Cerebellar nuclear complex (tissue), 1 donor: ENCODE results near the gene BLTP2.
A peak's percentile ranks its signal among the peaks of the same experiment; 100 is the strongest.

ENCODE experiments used
- DNase-seq, 2 experiments: peaks; one replicate each; lab custom pipeline; 2025; lab: John Stamatoyannopoulos, UW

BLTP2 gene

DNA sequence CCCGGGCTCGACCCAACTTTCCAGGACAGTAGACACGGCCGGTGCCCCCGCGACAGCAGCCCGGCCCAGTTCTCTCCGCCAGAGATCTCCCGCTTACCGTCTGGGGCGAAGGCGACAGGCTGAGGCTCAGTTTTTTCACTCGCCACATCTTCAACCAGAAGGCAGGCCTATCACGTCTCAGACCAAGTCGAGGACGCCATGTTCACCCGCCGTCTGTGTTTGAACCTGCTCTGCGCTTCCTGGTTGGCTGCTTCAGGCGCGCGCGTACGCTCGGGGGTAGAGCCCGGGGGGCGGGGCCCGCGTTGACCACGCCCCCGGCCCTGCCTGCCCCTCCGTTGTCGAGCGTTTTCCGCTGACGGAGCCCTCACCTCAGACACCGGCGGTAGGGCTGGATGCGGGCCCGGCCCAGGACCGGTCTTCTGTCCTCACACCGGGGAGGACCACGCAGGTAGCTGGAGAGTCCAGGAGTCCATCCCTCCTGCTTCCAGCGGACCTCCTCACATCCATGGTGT, 46.1 kb downstream of the BLTP2 start, which contains the start of gene SPAG5:
SPAG5 (minus strand) TSS at position 227 of the 512 bp plus-strand sequence; CDS start at position 148, 79 bp downstream.
- DNase-seq: peak in 1 of 2 experiments; percentile 81

DNA sequence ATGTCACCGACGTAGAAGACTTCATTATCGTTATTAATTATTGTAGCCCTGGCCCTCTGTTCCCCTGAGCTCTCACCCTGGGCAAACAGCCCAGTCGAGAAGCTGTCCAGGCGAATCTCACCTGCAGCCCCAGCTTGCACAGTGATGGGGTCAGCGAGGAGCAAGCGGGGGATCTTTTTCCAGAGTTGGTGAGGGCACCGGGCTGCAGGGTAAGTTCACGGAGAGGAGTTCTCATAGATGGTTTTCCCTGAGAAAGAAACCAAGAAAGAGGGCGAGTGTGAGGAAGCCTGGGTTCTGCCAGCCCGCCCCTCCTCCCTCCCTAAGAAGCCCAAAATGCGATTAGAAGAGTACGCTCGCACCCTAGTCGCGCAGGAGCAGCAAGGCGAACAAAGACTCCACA, 46.6 kb downstream of the BLTP2 start:
- no peak for DNase-seq

DNA sequence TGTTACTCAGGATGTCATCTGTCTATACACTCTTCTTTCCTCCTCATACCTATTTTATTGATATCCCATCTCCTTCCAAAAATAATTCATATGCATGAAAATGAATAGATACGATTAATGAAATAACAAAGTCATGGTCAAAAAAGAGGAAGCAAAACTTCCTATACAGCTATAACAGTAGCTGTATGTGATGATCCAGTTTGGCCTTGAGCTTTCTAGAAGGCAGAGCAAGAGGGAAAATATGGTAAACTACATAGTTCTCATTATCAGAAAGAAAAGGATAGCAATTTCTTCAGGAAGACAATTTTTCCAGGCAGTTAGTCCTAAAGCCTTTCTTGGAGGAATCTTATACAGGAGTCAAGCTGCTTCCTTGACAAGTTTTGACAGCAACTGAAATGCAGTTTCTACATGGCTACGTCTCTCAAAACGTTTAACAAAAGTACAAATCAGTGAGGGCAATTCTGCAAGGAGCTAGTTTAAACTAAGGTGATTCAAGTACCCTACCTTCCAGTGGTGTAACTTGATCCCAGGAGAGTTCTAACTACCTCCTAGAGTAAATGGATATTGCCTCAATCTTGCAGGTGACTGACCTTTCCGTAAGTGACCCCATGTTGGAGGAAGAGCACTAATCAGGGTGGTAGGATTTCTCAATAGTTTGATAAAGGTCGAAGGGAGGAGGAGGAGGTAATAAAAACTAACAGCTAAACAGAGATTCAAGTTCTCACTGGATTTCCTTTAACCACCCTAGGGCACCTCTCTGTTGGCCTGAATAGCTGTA, 47.2 kb downstream of the BLTP2 start:
- no peak for DNase-seq
